Stimulated activated CD4-positive, alpha-beta T cell treated with anti-CD3 and anti-CD28 coated beads, Interleukin-4, amount 100 ng/mL, for 4 hours (primary cell): ENCODE results near the gene TMC2.
A peak's percentile ranks its signal among the peaks of the same experiment; 100 is the strongest.
"Not testable (repeated sequence)": the region's sequence is repeated elsewhere in the genome, so short reads cannot be mapped to it uniquely, and the experiment has no call there.

Source experiments
- DNase-seq, 2 experiments: peaks; one replicate each; pipeline ENCODE4 v3.0.0-alpha.2; 2020

TMC2 gene, protein sequence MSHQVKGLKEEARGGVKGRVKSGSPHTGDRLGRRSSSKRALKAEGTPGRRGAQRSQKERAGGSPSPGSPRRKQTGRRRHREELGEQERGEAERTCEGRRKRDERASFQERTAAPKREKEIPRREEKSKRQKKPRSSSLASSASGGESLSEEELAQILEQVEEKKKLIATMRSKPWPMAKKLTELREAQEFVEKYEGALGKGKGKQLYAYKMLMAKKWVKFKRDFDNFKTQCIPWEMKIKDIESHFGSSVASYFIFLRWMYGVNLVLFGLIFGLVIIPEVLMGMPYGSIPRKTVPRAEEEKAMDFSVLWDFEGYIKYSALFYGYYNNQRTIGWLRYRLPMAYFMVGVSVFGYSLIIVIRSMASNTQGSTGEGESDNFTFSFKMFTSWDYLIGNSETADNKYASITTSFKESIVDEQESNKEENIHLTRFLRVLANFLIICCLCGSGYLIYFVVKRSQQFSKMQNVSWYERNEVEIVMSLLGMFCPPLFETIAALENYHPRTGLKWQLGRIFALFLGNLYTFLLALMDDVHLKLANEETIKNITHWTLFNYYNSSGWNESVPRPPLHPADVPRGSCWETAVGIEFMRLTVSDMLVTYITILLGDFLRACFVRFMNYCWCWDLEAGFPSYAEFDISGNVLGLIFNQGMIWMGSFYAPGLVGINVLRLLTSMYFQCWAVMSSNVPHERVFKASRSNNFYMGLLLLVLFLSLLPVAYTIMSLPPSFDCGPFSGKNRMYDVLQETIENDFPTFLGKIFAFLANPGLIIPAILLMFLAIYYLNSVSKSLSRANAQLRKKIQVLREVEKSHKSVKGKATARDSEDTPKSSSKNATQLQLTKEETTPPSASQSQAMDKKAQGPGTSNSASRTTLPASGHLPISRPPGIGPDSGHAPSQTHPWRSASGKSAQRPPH

DNA sequence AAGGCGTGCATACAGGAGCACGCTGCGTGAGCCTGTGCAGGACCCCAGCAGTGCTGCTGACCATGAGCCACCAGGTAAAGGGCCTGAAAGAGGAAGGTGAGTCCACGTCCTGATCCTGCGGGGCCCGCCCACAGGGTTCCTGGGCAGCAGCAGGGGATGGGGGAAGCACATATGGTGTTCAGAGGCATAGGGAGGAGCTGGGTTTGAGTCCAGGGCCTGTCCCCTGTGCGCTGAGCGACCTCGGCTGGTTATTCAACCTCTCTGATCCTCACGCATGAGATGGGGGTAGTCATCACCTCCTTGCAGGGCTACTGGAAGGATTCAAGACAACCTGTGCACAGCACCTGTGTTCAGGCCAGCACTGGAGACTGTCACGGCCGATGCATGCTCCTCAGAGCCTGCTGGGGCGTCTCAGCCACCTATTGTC is at the start of gene TMC2:
TSS of gene TMC2 (plus strand) at position 14 of the 427 bp plus-strand sequence. CDS start at position 63, 49 bp downstream.
- no peak for DNase-seq

- not testable (repeated sequence) for DNase-seq
Observed at GRCh38 chr20:2502808-2503384, 33.5 kb upstream of the TMC2 start.

- DNase-seq, result not testable (repeated sequence)
Observed at GRCh38 chr20:2504803-2505202, 31.6 kb upstream of the TMC2 start.

DNA sequence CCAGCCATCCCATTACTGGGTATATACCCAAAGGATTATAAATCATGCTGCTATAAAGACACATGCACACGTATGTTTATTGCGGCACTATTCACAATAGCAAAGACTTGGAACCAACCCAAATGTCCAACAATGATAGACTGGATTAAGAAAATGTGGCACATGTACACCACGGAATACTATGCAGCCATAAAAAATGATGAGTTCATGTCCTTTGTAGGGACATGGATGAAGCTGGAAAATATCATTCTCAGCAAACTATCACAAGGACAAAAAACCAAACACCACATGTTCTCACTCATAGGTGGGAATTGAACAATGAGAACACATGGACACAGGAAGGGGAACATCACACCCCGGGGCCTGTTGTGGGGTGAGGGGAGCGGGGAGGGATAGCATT is 29.9 kb upstream of the TMC2 start:
- DNase-seq, result not testable (repeated sequence)

DNA sequence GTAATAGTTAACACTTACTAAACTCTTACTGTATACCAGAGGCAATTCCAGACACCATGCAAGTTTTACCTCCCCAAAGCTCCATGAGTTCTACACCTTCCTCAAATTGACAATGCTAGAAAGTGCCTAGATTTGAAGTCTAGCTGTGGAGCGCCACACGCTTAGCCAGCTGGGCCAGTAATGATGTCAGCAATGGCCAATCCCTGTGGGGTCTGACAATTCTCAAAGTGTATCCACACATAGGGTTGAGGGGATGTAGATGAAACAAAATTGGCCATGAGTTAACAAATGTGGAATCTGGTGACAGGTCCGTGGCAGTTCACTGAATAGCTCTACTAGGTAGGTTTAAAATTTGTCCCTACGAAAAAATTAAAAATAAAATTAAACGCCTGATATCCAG is 28.9 kb upstream of the TMC2 start:
- DNase-seq, result no peak

- no peak for DNase-seq
Observed at GRCh38 chr20:2507875-2508630, 28.3 kb upstream of the TMC2 start.

DNA sequence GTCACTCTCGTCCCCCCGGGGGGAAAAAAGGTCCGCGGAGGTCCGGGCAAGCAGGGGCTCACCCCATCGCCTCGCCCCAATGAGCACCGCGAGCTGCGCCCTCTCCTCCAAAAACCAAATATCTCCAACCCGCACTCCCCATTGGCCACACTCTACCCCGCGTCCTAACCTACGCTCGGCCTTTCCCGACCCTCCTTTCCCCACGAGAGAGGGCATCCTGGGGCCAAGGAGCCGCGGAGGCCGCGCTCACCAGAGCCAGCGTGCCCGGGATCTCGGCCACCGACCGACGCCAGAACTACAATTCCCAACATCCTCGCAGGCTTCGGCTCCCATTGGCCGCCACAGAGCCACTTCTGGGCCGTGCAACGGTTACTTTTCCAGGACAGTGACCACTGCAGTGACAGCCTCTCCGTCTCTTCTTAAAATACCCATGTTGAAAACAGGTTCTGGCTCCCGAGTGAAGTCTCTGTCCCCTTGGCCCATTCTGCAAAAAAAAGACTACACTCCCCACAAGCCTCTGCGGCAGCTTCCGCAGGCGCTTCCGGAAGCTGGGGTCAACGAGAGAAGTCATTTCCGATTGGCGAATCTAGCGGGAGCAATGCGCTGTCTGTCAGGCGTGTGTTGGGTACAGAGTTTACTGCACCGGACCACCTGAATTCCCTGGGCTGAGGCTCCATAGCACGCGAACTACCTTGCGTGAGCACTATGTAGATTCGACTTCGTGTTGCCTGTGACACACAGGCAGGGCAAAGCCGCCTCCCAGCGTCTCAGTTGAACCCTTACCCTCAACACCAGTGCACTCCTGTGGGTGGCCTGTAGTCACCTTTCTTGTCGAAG is 27.5 kb upstream of the TMC2 start, which contains the start of gene ZNF343:
TSS of gene ZNF343 (minus strand) at position 285 of the 837 bp plus-strand sequence. CDS start 15,020 bp downstream, outside the sequence.
- peak; percentile 67 to 74 for DNase-seq

DNA sequence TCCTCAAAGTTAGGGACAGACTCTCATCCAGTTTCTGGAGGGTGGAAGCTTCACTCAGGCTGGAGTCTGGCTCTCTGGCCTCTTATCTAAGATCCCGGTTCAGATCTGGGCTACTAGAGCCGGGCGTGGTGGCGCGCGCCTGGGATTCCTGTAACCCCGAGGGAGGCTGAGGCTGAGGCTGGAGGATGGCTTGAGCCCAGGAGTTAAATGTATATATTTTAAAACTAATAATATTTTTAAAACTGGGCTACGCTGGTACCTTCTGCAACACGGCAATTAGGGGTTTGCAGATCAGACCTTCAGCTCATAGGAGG is 26.9 kb upstream of the TMC2 start:
- DNase-seq, result no peak

DNA sequence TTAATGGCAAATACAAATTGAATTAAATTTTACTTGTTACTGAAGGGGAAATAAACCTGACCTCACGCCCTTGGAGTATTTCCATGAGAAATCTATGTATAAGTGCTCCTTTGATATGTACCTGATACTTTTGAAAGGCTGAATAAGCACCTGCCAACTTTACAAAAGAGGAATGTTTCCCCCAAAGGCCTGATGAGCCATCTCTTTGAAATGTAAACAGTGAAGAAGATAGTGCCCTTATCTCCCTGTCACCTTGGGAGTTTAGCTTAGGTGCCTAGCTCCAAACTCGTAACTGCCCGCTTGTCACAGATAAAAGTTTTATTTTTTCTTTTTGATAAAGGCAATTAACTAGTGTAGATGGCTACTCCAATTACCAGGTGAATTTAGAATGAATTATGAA is 26.6 kb upstream of the TMC2 start:
- no peak for DNase-seq

DNA sequence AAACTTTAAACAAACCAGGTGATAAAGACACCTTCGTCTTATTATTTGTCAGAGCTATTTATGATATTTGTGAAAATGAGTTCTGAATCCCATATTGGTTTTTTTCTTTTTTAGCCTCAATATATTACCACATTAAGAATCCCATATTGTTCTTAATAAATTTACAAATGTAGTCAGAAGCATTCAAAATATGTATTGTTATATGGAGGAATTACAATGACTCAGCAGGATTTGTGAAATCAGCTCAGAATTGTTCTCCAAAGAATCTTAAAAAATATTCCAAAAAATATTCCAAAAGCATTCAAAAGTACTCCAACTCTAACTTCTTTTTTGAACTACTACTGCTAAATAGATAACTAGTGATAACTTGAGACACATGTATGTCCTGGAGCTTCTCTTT is 21.2 kb upstream of the TMC2 start:
- DNase-seq, result no peak

DNA sequence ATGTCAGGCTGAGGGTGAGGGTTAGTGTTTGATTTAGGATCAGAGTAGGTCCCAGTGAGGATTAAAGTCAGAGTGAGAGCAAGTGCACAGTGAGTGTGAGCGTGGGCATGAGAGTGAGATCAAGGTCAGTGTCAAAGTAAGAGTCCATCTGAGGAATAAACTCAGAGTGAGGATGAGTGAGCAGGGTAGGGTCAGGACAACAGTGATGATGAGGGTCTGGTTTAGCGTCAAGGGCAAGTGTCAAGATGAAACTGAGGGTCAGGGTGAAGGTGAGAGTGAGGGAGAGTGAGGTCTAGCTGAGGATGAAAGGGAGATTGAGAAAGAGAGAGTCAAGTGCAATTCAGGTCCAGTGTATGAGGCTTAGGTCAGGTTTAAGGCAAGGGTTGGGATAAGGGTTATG is 20.0 kb upstream of the TMC2 start:
- DNase-seq, result no peak

DNA sequence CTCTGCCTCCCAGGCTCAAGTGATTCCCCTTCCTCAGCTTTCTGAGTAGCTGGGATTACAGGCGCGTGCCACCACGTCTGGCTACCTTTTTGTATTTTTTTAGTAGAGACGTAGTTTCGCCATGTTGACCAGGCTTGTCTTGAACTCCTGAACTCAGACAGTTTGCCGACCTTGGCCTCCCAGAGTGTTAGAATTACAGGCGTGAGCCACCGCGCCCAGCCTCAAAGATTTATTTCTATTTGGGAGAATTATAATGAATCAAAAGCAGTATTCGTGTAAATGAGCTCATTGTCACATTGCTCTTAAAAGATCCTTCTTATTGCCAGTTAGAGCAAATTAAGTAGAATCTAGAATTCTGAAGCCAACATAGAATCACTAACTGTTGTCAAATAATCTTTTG is 18.3 kb upstream of the TMC2 start:
- no peak for DNase-seq

DNA sequence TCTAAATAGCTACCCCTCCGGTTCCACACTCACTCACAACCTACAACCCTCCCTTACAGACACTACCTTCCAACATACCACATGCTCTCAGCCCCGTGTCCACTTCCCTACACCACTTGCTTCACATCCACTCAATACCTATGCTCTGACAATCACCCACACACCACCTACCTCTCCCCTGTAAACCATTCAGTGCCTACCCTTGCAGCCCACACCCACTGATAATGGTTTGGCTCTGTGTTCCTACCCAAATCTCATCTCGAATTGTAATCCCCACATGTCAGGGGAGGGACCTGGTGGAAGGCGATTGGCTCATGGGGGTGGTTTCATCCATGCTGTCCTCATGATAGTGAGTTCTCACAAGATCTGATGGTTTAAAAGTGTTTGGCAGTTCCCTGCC is 17.8 kb upstream of the TMC2 start:
- no peak for DNase-seq

- DNase-seq, result no peak
Observed at GRCh38 chr20:2519115-2519809, 17.1 kb upstream of the TMC2 start.

DNA sequence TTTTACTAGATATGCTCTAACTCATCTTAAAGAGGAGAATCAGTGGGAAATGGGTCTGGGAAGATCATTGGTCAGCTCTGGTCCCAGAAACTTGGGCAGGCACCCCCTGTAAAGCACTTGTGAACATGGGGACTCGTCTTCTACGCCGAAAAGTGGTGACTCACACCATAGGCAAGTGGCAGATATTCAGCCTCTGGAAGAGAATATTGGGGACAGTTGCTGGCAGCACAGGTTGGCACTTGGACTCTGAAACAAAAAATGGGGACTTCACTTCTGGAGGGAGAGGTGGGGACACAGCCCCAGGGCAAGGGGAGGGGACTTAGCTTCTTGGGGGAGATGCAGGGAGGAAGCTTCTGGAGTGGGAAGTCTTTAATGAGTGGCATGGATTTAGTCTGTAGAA is 15.8 kb upstream of the TMC2 start:
- no peak for DNase-seq

- DNase-seq, result peak; percentile 30 to 45
Observed at GRCh38 chr20:2521369-2522305, 14.7 kb upstream of the TMC2 start.

GRCh38 chr20:2522826-2523429 is 13.4 kb upstream of the TMC2 start:
- not testable (repeated sequence) for DNase-seq

DNA sequence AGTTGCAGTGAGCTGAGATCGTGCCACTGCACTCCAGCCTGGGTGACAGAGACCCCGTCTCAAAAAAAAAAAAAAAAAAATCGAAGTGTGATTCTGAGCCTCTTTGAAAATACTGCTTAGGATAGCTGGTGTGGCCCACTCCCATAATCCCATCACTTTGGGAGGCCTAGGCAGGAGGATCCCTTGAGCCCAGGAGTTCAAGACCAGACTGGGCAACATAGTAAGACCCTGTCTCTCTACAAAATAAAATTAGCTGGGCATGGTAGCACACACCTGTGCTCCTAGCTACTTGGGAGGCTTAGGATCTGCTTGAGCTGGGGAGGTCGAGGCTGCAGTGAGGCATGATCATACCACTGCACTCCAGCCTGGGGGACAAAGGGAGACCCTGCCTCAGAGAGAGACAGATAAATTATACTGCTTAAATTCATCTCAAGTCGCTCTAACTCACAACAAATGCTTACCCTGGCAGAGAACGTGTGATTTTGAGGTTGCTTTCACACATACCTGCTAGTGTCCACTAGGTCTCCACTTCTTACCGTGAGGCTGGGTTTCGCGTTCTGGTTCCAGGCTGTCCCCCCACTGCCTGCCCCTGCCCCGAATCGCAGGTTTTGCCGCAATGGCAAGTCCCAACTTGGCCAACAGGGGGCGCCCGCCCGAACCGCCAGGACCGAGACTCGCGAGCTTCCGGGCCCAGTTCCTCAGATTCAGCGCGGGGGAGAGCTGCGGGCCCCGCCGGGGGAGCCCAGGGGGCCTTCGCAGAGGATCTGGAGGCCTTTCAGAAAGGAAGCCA is 12.3 kb upstream of the TMC2 start:
- peak; percentile 83 to 92 for DNase-seq
